Fibroblast of villous mesenchyme (primary cell): ENCODE measurements around the gene ZNF324. TPM values are rescaled to one million over a fixed set of nuclear protein-coding genes. Genes with fewer than 3 reads are reported as not detected.
"Not testable (repeated sequence)": the region's sequence is repeated elsewhere in the genome, so short reads cannot be mapped to it uniquely, and the experiment has no call there.

Source experiments
- DNase-seq: peaks from one replicate; pipeline ENCODE4 v3.0.0-alpha.2; 2010; ENCODE audit warnings: low read depth
- H3K4me3 ChIP-seq: 2 replicates; pipeline ENCODE4 v1.5.1; 2011; ENCODE audit warnings: low read depth, mild to moderate bottlenecking, low read length
- CTCF ChIP-seq: IDR thresholded peaks from 2 replicates; pipeline ENCODE4 v1.5.1; 2012; ENCODE audit warnings: low read depth, mild to moderate bottlenecking, low read length; ENCODE audit not compliant: insufficient read depth
- total RNA-seq: library from RNA; depleted of rRNA; stranded (reverse); fragments of >200 nt; gene quantifications from 2 replicates; pipeline ENCODE4 v1.2.3, GENCODE V29; 2012

The ZNF324 gene
- total RNA-seq, 1 donor, result 16.8 TPM

- no peak for TF ChIP-seq CTCF
- DNase-seq, result no peak
- H3K4me3 ChIP-seq, result no peak overlapping the region
Observed at GRCh38 chr19:58479303-58479702, 12.4 kb downstream of the ZNF324 start.

DNA sequence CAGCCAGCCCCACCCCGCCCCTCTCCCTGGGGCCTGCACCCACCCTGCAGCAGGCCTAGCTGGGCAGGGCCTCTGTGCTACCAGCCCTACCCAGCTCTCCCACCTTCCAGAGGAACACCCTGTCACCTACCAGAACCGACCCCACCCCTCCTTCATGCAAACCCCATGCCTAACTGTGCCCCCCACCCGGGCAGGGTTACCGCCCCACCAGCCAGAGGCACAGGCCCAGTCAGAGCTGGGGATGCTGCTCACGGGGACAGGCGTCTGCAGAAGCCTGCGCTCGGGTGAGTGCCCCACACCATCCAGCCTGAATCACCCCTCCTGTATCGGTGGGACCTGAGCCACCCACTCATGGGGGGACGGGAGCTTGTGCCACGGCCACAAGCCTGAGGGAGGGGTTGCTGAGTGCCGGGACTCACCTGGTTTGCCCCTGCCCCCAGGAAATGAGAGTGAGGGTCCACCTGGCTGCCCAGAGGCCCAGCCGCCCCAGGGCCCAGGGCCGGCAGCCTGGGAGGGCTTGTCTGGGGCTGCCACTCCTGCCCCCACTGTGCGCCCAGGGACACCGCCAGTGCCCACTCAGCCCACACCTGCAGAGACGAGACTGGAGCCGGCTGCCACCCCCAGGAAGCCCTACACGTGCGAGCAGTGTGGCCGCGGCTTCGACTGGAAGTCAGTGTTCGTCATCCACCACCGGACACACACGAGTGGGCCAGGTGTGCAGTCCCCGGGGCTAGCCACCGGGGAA is 13.0 kb downstream of the ZNF324 start:
- DNase-seq, result no peak
- no peak overlapping the region for H3K4me3 ChIP-seq
- TF ChIP-seq CTCF, result no peak

- no peak overlapping the region for H3K4me3 ChIP-seq
- no peak for TF ChIP-seq CTCF
- no peak for DNase-seq
Observed at GRCh38 chr19:58480481-58480830, 13.6 kb downstream of the ZNF324 start.

- no peak for DNase-seq
- H3K4me3 ChIP-seq, result no peak overlapping the region
- TF ChIP-seq CTCF, result no peak
Observed at GRCh38 chr19:58480831-58481230, 14.0 kb downstream of the ZNF324 start.

DNA sequence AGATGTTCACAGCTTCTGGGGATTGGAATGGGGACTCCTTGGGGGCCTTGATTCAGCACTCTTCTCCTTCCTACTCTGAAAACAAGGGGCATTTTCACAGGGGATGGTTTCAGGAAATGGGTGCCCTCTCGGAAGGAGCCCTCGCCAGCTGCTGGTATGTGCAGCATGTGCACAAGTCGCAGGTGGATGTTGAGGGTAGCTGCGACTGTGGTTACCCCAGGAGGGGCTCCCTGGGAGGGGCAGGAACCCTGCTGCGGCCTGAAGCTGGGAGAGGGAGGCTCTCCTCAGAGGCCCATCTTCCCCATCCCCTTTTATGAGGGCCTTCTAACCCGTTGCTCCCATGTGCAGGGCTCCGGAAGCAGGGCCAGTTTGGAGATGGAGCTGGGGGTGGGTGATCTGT is 15.5 kb downstream of the ZNF324 start:
- no peak for DNase-seq
- H3K4me3 ChIP-seq, result no peak overlapping the region
- no peak for TF ChIP-seq CTCF

DNA sequence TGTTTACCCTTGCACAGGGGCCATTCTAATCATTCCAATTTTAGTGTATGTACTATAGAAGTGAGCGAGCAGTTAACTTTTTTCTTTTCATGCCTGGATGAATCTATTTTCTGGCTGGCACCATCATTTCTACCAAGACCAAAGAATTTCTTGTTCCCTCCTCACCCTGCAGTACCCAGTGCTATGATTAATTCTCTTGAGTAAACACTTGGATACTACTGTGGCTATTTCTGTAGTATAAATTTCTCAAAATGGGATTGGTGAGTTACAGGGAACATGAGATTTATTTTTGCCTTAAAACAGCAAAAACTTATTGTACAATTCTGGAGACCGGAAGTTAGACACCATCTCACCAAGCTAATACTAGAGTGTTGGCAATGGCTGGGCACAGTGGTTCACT is 16.9 kb downstream of the ZNF324 start:
- TF ChIP-seq CTCF, result no peak
- no peak overlapping the region for H3K4me3 ChIP-seq
- no peak for DNase-seq

DNA sequence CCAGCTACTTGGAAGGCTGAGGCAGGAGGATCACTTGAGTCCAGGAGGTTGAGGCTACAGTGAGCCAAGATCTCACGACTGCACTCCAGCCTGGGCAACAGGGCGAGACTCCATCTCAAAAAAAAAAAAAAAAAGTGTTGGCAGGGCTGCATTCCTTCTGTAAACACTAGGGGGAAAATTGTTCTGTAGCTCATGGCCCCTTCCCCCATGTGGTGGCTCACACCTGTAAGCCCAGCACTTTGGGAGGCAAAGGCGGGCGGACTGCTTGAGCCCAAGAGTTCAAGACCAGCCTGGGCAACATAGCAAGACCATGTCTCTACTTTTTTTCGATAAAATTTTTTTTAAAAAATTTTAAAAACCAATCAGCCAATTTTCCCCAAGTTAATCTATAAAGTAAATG is 17.5 kb downstream of the ZNF324 start:
- not testable (repeated sequence) for H3K4me3 ChIP-seq, DNase-seq
